K562 (cell line): ENCODE data around the gene TDRD5.

Experiments used
- BHLHE40 ChIP-seq: IDR thresholded peaks from 2 replicates; pipeline ENCODE4 v1.6.1; 2011; ENCODE audit warnings: low read length, improper control_type of control experiment
- FOSL1 ChIP-seq: fragments of 200-800 bp; sonication (Bioruptor generic); conservative IDR thresholded peaks from 2 replicates; pipeline ENCODE4 v1.6.1; 2016; ENCODE audit warnings: missing genetic modification characterization, missing compliant biosample characterization
- IRF9 ChIP-seq: fragments of 450-650 bp; IDR thresholded peaks from 2 replicates; pipeline ENCODE4 v1.6.1; 2016; ENCODE audit warnings: missing biosample characterization, missing genetic modification characterization
- MEF2A ChIP-seq: IDR thresholded peaks from 2 replicates; pipeline ENCODE4 v1.6.1; 2011; ENCODE audit warnings: low read depth, mild to moderate bottlenecking, low read length, moderate library complexity; ENCODE audit not compliant: control insufficient read depth
- NR2F6 ChIP-seq: fragments of 450-650 bp; formaldehyde crosslinking; IDR thresholded peaks from 2 replicates; pipeline ENCODE4 v1.4.0; 2020; ENCODE audit warnings: mild to moderate bottlenecking
- POLR2A ChIP-seq: fragments of 450-650 bp; conservative IDR thresholded peaks from 2 replicates; pipeline ENCODE4 v1.6.1; 2016
- SIX5 ChIP-seq, 2 experiments: IDR thresholded peaks; 2 replicates each; pipeline ENCODE4 v1.6.1; 2011; ENCODE audit warnings: low read length in 2 of 2, borderline replicate concordance in 1 of 2, low read depth in 1 of 2, mild to moderate bottlenecking in 1 of 2, moderate library complexity in 1 of 2; ENCODE audit not compliant: insufficient read depth in 1 of 2

GRCh38 chr1:179706339-179706941 lies 114.8 kb downstream of the TDRD5 start:
- no peak for TF ChIP-seq BHLHE40
- no peak for TF ChIP-seq SIX5 (IDR thresholded peaks at IDR 0.05; ENCODE audit: borderline replicate concordance in 1 of 2, insufficient read depth in 1 of 2, low read depth in 1 of 2, low read length in 2 of 2)
- TF ChIP-seq IRF9 (tag) = no peak
- TF ChIP-seq MEF2A = no peak
- TF ChIP-seq POLR2A = no peak
- no peak for TF ChIP-seq NR2F6 (CRISPR knock-in tag)
- TF ChIP-seq FOSL1 (tag) = no peak
